HEK293 (cell line): ENCODE measurements around the gene PROSER1.

Experiments used
- HIC1 ChIP-seq: fragments of 450-650 bp; formaldehyde crosslinking; IDR thresholded peaks from 2 replicates; pipeline ENCODE4 v1.5.1; 2016; ENCODE audit warnings: missing biosample characterization, missing genetic modification characterization
- PRDM6 ChIP-seq: fragments of 450-650 bp; formaldehyde crosslinking; IDR thresholded peaks from 2 replicates; pipeline ENCODE4 v1.5.1; 2017; ENCODE audit warnings: missing biosample characterization, missing genetic modification characterization
- REST ChIP-seq: fragments of 450-650 bp; formaldehyde crosslinking; IDR thresholded peaks from 2 replicates; pipeline ENCODE4 v1.5.1; 2016; ENCODE audit warnings: missing biosample characterization, missing genetic modification characterization
- ZBTB17 ChIP-seq: fragments of 450-650 bp; formaldehyde crosslinking; IDR thresholded peaks from 2 replicates; pipeline ENCODE4 v1.5.1; 2016; ENCODE audit warnings: missing biosample characterization, missing genetic modification characterization
- ZBTB26 ChIP-seq: fragments of 450-650 bp; formaldehyde crosslinking; optimal IDR thresholded peaks from 2 replicates; pipeline ENCODE3; 2016; ENCODE audit warnings: missing biosample characterization, mild to moderate bottlenecking, missing genetic modification characterization
- ZNF133 ChIP-seq: fragments of 450-650 bp; formaldehyde crosslinking; IDR thresholded peaks from 2 replicates; pipeline ENCODE4 v1.5.1; 2016; ENCODE audit warnings: missing biosample characterization, missing genetic modification characterization
- ZNF155 ChIP-seq: fragments of 450-650 bp; formaldehyde crosslinking; IDR thresholded peaks from 2 replicates; pipeline ENCODE4 v1.5.1; 2016; ENCODE audit warnings: missing biosample characterization, missing genetic modification characterization
- ZNF169 ChIP-seq: fragments of 450-650 bp; formaldehyde crosslinking; IDR thresholded peaks from 2 replicates; pipeline ENCODE4 v1.5.1; 2016; ENCODE audit warnings: missing biosample characterization, missing genetic modification characterization
- ZNF18 ChIP-seq: fragments of 450-650 bp; formaldehyde crosslinking; IDR thresholded peaks from 2 replicates; pipeline ENCODE4 v1.5.1; 2016; ENCODE audit warnings: missing biosample characterization, missing genetic modification characterization
- ZNF221 ChIP-seq: fragments of 450-650 bp; formaldehyde crosslinking; IDR thresholded peaks from 2 replicates; pipeline ENCODE4 v1.5.1; 2017; ENCODE audit warnings: missing biosample characterization, missing genetic modification characterization, borderline replicate concordance
- ZNF23 ChIP-seq: fragments of 450-650 bp; formaldehyde crosslinking; IDR thresholded peaks from 2 replicates; pipeline ENCODE4 v1.5.1; 2016; ENCODE audit warnings: missing biosample characterization, missing genetic modification characterization, borderline replicate concordance
- ZNF302 ChIP-seq: fragments of 450-650 bp; formaldehyde crosslinking; IDR thresholded peaks from 2 replicates; pipeline ENCODE4 v1.5.1; 2016; ENCODE audit warnings: missing biosample characterization, missing genetic modification characterization, low read depth
- ZNF311 ChIP-seq: fragments of 450-650 bp; formaldehyde crosslinking; IDR thresholded peaks from 2 replicates; pipeline ENCODE4 v1.5.1; 2017; ENCODE audit warnings: missing biosample characterization, missing genetic modification characterization, borderline replicate concordance
- ZNF362 ChIP-seq: fragments of 450-650 bp; formaldehyde crosslinking; IDR thresholded peaks from 2 replicates; pipeline ENCODE4 v1.5.1; 2016; ENCODE audit warnings: missing biosample characterization, missing genetic modification characterization
- ZNF366 ChIP-seq: fragments of 450-650 bp; formaldehyde crosslinking; conservative IDR thresholded peaks from 2 replicates; pipeline ENCODE4 v1.5.1; 2016; ENCODE audit warnings: missing biosample characterization, missing genetic modification characterization
- ZNF391 ChIP-seq: fragments of 450-650 bp; formaldehyde crosslinking; IDR thresholded peaks from 2 replicates; pipeline ENCODE4 v1.5.1; 2016; ENCODE audit warnings: low read depth, missing biosample characterization, missing genetic modification characterization, borderline replicate concordance
- ZNF416 ChIP-seq: fragments of 450-650 bp; formaldehyde crosslinking; IDR thresholded peaks from 2 replicates; pipeline ENCODE4 v1.5.1; 2016; ENCODE audit warnings: missing biosample characterization, missing genetic modification characterization
- ZNF514 ChIP-seq: fragments of 450-650 bp; formaldehyde crosslinking; IDR thresholded peaks from 2 replicates; pipeline ENCODE4 v1.5.1; 2016; ENCODE audit warnings: missing biosample characterization, missing genetic modification characterization
- ZNF521 ChIP-seq: fragments of 450-650 bp; formaldehyde crosslinking; IDR thresholded peaks from 2 replicates; pipeline ENCODE4 v1.5.1; 2017; ENCODE audit warnings: missing biosample characterization, mild to moderate bottlenecking, missing genetic modification characterization
- ZNF558 ChIP-seq: fragments of 450-650 bp; formaldehyde crosslinking; IDR thresholded peaks from 2 replicates; pipeline ENCODE4 v1.5.1; 2016; ENCODE audit warnings: missing biosample characterization, missing genetic modification characterization
- ZNF571 ChIP-seq: fragments of 450-650 bp; formaldehyde crosslinking; IDR thresholded peaks from 2 replicates; pipeline ENCODE4 v1.5.0; 2017; ENCODE audit warnings: missing biosample characterization, missing genetic modification characterization
- ZNF777 ChIP-seq: fragments of 450-650 bp; formaldehyde crosslinking; IDR thresholded peaks from 2 replicates; pipeline ENCODE4 v1.5.1; 2017; ENCODE audit warnings: missing biosample characterization, missing genetic modification characterization, borderline replicate concordance
- TF ChIP-seq, protein P1 (sequence below): fragments of 450-650 bp; formaldehyde crosslinking; IDR thresholded peaks from 2 replicates; pipeline ENCODE4 v1.5.1; 2016; ENCODE audit warnings: missing biosample characterization, missing genetic modification characterization
- TF ChIP-seq, protein P2 (sequence below): fragments of 450-650 bp; formaldehyde crosslinking; IDR thresholded peaks from 2 replicates; pipeline ENCODE4 v1.5.1; 2017; ENCODE audit warnings: missing biosample characterization, mild to moderate bottlenecking, missing genetic modification characterization, moderate library complexity

Gene PROSER1

DNA sequence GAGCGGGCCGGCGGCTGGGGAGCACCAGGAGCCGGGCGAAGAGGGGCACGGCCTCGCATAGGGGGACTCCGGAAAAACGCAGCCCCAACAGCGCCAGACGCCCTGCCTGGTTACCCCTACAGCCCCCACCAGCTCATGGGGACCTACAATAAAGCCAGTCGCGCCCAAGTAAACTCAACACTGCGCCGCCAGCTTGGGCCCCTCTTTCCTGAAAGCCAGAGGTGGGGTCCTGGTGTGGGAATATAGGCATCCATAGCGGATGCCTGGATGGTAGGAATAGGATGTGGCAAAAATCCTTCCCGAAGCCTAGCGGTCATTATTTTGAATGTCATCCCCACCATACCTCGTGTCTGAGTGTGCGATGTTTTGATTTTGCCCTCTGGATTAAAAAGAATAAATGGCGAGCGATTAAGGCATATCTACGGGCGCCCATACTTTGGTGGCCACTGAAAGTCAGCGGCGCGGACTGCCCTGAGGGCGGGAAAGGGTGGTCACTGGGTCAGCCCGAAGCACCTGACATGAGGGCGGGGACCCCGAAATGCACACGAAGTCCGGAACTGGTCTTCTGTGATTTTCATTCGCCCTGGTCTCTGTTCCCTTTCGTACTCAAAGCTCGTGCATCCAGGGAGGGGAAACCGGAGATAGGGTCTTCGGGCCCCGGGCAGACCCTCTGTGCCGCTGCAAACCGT, at the start of gene PROSER1, which contains the start of gene NHLRC3 (continued):
- TF ChIP-seq ZNF391 (tag by site-specific recombination), result peak; percentile 74; the same call in 1 of the 2 replicates
- TF ChIP-seq ZNF155, result no peak
- TF ChIP-seq, protein P1, sequence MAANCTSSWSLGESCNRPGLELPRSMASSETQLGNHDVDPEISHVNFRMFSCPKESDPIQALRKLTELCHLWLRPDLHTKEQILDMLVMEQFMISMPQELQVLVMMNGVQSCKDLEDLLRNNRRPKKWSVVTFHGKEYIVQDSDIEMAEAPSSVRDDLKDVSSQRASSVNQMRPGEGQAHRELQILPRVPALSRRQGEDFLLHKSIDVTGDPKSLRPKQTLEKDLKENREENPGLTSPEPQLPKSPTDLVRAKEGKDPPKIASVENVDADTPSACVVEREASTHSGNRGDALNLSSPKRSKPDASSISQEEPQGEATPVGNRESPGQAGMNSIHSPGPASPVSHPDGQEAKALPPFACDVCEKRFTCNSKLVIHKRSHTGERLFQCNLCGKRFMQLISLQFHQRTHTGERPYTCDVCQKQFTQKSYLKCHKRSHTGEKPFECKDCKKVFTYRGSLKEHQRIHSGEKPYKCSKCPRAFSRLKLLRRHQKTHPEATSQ (tag by site-specific recombination), result no peak
- TF ChIP-seq, protein P2, sequence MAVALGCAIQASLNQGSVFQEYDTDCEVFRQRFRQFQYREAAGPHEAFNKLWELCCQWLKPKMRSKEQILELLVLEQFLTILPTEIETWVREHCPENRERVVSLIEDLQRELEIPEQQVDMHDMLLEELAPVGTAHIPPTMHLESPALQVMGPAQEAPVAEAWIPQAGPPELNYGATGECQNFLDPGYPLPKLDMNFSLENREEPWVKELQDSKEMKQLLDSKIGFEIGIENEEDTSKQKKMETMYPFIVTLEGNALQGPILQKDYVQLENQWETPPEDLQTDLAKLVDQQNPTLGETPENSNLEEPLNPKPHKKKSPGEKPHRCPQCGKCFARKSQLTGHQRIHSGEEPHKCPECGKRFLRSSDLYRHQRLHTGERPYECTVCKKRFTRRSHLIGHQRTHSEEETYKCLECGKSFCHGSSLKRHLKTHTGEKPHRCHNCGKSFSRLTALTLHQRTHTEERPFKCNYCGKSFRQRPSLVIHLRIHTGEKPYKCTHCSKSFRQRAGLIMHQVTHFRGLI (tag by site-specific recombination), result peak; percentile 73
- TF ChIP-seq ZNF362 (tag by site-specific recombination), result no peak
- peak; percentile 47 for TF ChIP-seq ZBTB26 (tag by site-specific recombination)
- no peak for TF ChIP-seq ZNF416 (tag by site-specific recombination)
- TF ChIP-seq ZNF366 (tag by site-specific recombination), result no peak
- no peak for TF ChIP-seq HIC1 (tag by site-specific recombination)
- no peak for TF ChIP-seq REST (tag by site-specific recombination)
- TF ChIP-seq ZNF18, result no peak
- TF ChIP-seq ZNF558 (tag by site-specific recombination), result peak; percentile 37; the same call in 1 of the 2 replicates
- no peak; the same call in none of the 2 replicates for TF ChIP-seq ZBTB17 (tag by site-specific recombination)
- TF ChIP-seq ZNF777 (tag by site-specific recombination), result no peak
- no peak for TF ChIP-seq ZNF302 (tag by site-specific recombination)
- no peak for TF ChIP-seq ZNF514 (tag by site-specific recombination)
- no peak for TF ChIP-seq ZNF311
- no peak for TF ChIP-seq ZNF133
- no peak for TF ChIP-seq ZNF221 (tag by site-specific recombination)
- 0 out of 2 replicates have a peak, but pooled peaks have one; percentile 12 for TF ChIP-seq PRDM6 (tag by site-specific recombination)
- TF ChIP-seq ZNF521 (tag by site-specific recombination), result no peak
- TF ChIP-seq ZNF169 (tag by site-specific recombination), result no peak
- no peak for TF ChIP-seq ZNF571 (tag by site-specific recombination)
- no peak for TF ChIP-seq ZNF23
